ENCODE data around the gene COL18A1. TPM values are rescaled to one million over a fixed set of nuclear protein-coding genes. Genes with fewer than 3 reads are reported as not detected.
A peak's percentile ranks its signal among the peaks of the same experiment; 100 is the strongest.

The COL18A1 gene
- total RNA-seq, 2 donors from 2014 or later: 56.2 to 229 TPM

GRCh38 chr21:45408271-45408791, 3.4 kb downstream of the COL18A1 start:
- 57% methylated on average over 10 of the region's 10 CpGs for WGBS
- no peaks in the 10 kb centered on the region for H3K9me3 ChIP-seq
- intact Hi-C loops (cut with DNase I): no loop called here
- peak overlapping the region in 1 of 2 donors; percentile 66 for H3K27ac ChIP-seq
- peaks cover 20% of the 10 kb centered on the region for H3K4me1 ChIP-seq (replicated peaks)
- H3K36me3 ChIP-seq: no peaks in the 10 kb centered on the region
- H3K4me3 ChIP-seq: no peak overlapping the region
- DNase-seq (ENCODE audit: low spot score): no peak
- no peaks in the 10 kb centered on the region for H3K27me3 ChIP-seq (replicated peaks; ENCODE audit: insufficient read depth)
- TF ChIP-seq POLR2A (IDR thresholded peaks at IDR 0.05): no peak

GRCh38 chr21:45408801-45409261, 3.9 kb downstream of the COL18A1 start:
- TF ChIP-seq POLR2A (IDR thresholded peaks at IDR 0.05): no peak
- no peak for TF ChIP-seq POLR2AphosphoS5 (IDR thresholded peaks at IDR 0.05)
- TF ChIP-seq, protein P1, sequence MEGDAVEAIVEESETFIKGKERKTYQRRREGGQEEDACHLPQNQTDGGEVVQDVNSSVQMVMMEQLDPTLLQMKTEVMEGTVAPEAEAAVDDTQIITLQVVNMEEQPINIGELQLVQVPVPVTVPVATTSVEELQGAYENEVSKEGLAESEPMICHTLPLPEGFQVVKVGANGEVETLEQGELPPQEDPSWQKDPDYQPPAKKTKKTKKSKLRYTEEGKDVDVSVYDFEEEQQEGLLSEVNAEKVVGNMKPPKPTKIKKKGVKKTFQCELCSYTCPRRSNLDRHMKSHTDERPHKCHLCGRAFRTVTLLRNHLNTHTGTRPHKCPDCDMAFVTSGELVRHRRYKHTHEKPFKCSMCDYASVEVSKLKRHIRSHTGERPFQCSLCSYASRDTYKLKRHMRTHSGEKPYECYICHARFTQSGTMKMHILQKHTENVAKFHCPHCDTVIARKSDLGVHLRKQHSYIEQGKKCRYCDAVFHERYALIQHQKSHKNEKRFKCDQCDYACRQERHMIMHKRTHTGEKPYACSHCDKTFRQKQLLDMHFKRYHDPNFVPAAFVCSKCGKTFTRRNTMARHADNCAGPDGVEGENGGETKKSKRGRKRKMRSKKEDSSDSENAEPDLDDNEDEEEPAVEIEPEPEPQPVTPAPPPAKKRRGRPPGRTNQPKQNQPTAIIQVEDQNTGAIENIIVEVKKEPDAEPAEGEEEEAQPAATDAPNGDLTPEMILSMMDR (IDR thresholded peaks at IDR 0.05): no peak
- Histone ChIP-seq H3K4me3 (no peak overlapping the region), H3K4me1 (replicated peaks) (peaks cover 20% of the 10 kb centered on the region), H3K36me3 (no peaks in the 10 kb centered on the region), H3K27ac (peak overlapping the region; percentile 17 to 66), H3K9me3 (no peaks in the 10 kb centered on the region), H3K27me3 (replicated peaks; ENCODE audit: insufficient read depth) (no peaks in the 10 kb centered on the region)
- WGBS: 56% methylated on average over 9 of the region's 9 CpGs
- no peak for DNase-seq (ENCODE audit: low spot score)
- intact Hi-C loops (cut with DNase I): no loop called here

- intact Hi-C loops (cut with DNase I): no loop called here
- peaks cover 15% of the 10 kb centered on the region for H3K4me1 ChIP-seq (replicated peaks)
- peak; percentile 49 for DNase-seq (ENCODE audit: low spot score)
- no peaks in the 10 kb centered on the region for H3K27me3 ChIP-seq (replicated peaks; ENCODE audit: insufficient read depth)
- H3K4me3 ChIP-seq: no peak overlapping the region
- 45% methylated on average over 29 of the region's 29 CpGs for WGBS
- peak overlapping the region; percentile 64 to 66 for H3K27ac ChIP-seq
- no peaks in the 10 kb centered on the region for H3K36me3 ChIP-seq
- no peaks in the 10 kb centered on the region for H3K9me3 ChIP-seq
- TF ChIP-seq, protein P1 (IDR thresholded peaks at IDR 0.05): no peak
- peak; percentile 43 for TF ChIP-seq POLR2AphosphoS5 (IDR thresholded peaks at IDR 0.05)
These were observed 4.6 kb downstream of the COL18A1 start for GRCh38 chr21:45409466-45410150.

- no peaks in the 10 kb centered on the region for H3K27me3 ChIP-seq (replicated peaks; ENCODE audit: insufficient read depth)
- H3K4me1 ChIP-seq (replicated peaks): peaks cover 14% of the 10 kb centered on the region
- no peak overlapping the region for H3K4me3 ChIP-seq
- peak overlapping the region; percentile 64 to 66 for H3K27ac ChIP-seq
- no peak for DNase-seq (ENCODE audit: low spot score)
- 47% methylated on average over 28 of the region's 28 CpGs for WGBS
- H3K9me3 ChIP-seq: no peaks in the 10 kb centered on the region
- no peaks in the 10 kb centered on the region for H3K36me3 ChIP-seq
- TF ChIP-seq POLR2AphosphoS5 (IDR thresholded peaks at IDR 0.05): no peak
- TF ChIP-seq POLR2A (IDR thresholded peaks at IDR 0.05): no peak
- TF ChIP-seq, protein P1 (IDR thresholded peaks at IDR 0.05): no peak
- intact Hi-C loops (cut with DNase I): no loop called here
These were observed 5.3 kb downstream of the COL18A1 start for GRCh38 chr21:45410151-45410864.
